ENCODE measurements around the gene SF3A2.

The SF3A2 gene

DNA sequence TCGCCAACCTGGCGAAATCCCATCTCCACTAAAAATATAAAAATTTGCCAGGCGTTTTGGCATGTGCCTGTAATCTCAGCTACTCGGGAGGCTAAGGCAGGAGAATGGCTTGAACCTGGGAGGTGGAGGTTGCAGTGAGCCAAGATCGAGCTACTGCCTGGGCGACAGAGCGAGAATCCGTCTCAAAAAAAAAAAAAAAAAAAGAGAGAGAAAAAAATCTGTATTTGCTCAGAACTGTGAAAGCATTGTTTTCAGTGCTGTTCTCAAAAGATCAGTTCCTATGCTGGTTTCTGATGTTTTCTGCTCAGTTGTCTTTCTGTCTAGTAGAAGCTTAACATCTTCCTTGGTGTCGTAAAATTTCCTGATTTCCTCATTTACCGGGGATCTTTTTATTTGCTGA, 2.5 kb downstream of the SF3A2 start:
- Histone ChIP-seq H2AK5ac (ENCODE audit: low read depth, low read length) (no peak overlapping the region), H3K4ac (ENCODE audit: low read length) (no peak overlapping the region), H2BK120ac (ENCODE audit: low read depth, low read length) (no peak overlapping the region), H3K4me2 (ENCODE audit: insufficient read depth, low read length, poor library complexity, severe bottlenecking) (no peak overlapping the region), H3K9me3 (replicated peaks in 1 of 2; ENCODE audit: control insufficient read depth in 2 of 2, insufficient read depth in 1 of 2, low read depth in 1 of 2, low read length in 2 of 2) (no peaks in the 10 kb centered on the region), H2BK12ac (ENCODE audit: low read length) (no peak overlapping the region), H3K9ac (ENCODE audit: low read depth, low read length, poor library complexity) (no peak overlapping the region), H4K8ac (ENCODE audit: low read depth, low read length) (no peak overlapping the region), H4K91ac (ENCODE audit: low read depth, low read length, poor library complexity) (no peak overlapping the region), H3K27ac (replicated peaks; ENCODE audit: low read length) (no peak overlapping the region), H3K4me1 (ENCODE audit: control insufficient read depth in 2 of 2, insufficient read depth in 1 of 2, low read depth in 1 of 2, low read length in 2 of 2) (peaks cover 25 to 30% of the 10 kb centered on the region in 2 donors), H3K27me3 (ENCODE audit: control insufficient read depth in 3 of 3, insufficient read depth in 3 of 3, low read depth in 1 of 3, low read length in 3 of 3) (no peaks in the 10 kb centered on the region), H2AFZ (ENCODE audit: low read length) (no peak overlapping the region), H3K4me3 (ENCODE audit: low read length in 2 of 2) (peak overlapping the region in 1 of 2 donors; percentile 60), H3K18ac (ENCODE audit: low read length) (no peak overlapping the region), H2BK5ac (ENCODE audit: low read length) (no peak overlapping the region), H3K14ac (ENCODE audit: low read length) (no peak overlapping the region), H3K23ac (ENCODE audit: low read depth, low read length, poor library complexity) (no peak overlapping the region), H2BK15ac (ENCODE audit: low read length) (no peak overlapping the region), H3K36me3 (replicated peaks in 1 of 2; ENCODE audit: control insufficient read depth in 2 of 2, insufficient read depth in 2 of 2, low read length in 2 of 2) (peaks cover 17 to 63% of the 10 kb centered on the region in 2 donors), H3K79me1 (ENCODE audit: low read depth, low read length) (peaks cover 45% of the 10 kb centered on the region)
- DNase-seq (ENCODE audit: low spot score), result no peak
- no CpG with 5 or more reads among the region's 10 CpGs for WGBS, 2 donors (ENCODE audit: extremely low coverage in 2 of 2, insufficient read length in 2 of 2, insufficient replicate concordance in 1 of 2)

DNA sequence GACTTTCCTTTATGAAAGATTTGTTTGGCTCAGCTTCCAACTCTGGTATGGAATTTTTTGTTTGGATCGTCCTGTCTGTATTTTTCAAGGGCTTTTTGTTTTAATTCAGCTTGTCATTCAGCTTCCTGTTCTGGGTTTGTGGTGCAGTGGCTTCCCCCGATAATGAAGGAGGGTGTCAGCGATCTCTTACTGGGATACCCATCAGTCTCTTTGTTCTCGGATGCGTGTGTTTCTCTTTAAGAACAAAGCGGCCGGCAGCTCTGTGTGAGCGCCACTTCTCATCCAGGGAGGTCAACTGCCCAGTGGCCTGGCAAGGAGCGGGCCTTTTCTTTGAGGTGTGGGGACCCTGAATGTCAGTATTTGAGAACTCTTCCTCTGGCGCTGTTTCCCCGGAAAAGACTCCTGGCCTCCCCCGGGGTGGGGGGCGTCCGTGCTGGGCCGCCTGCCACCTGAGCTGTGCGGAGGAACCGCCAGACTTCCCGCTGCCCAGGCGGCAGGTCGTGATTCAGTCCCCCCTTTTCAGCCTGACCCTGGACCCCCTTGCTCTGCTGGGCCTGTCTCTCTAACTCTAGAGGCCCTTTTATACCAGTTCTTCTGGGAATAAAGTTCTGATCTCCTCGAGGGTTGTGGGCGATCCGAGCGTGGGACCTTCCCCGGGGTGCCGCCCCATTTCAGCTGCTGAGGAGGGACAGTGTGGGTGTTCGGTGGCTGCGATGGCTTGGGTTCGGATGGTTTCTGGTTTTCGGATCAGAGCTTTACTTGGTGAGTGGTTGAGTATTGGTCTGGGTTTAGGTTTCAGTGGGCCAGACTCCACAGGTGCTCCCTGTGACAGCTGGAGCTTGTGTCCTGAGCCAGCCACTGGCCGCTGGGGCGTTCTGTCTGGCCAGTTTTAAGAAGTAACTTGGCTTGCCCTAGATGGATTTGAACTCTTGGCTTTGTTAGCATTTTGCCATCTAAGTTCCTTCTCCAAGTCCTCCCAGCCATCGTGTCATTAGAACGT, 3.4 kb downstream of the SF3A2 start:
- H3K23ac ChIP-seq (ENCODE audit: low read depth, low read length, poor library complexity), result no peak overlapping the region
- no peak overlapping the region for H2BK12ac ChIP-seq (ENCODE audit: low read length)
- no peak overlapping the region for H4K91ac ChIP-seq (ENCODE audit: low read depth, low read length, poor library complexity)
- H2BK120ac ChIP-seq (ENCODE audit: low read depth, low read length), result no peak overlapping the region
- peaks cover 24 to 68% of the 10 kb centered on the region in 2 donors for H3K36me3 ChIP-seq (replicated peaks in 1 of 2; ENCODE audit: control insufficient read depth in 2 of 2, insufficient read depth in 2 of 2, low read length in 2 of 2)
- WGBS, 2 donors (ENCODE audit: extremely low coverage in 2 of 2, insufficient read length in 2 of 2, insufficient replicate concordance in 1 of 2), result no CpG with 5 or more reads among the region's 34 CpGs
- H3K9me3 ChIP-seq (replicated peaks in 1 of 2; ENCODE audit: control insufficient read depth in 2 of 2, insufficient read depth in 1 of 2, low read depth in 1 of 2, low read length in 2 of 2), result no peaks in the 10 kb centered on the region
- peak overlapping the region; percentile 4 for H2BK5ac ChIP-seq (ENCODE audit: low read length)
- H3K14ac ChIP-seq (ENCODE audit: low read length), result no peak overlapping the region
- no peak overlapping the region for H3K27ac ChIP-seq (replicated peaks; ENCODE audit: low read length)
- H3K4me3 ChIP-seq (ENCODE audit: low read length in 2 of 2), result peak overlapping the region; percentile 43 to 60
- peak; percentile 56 for DNase-seq (ENCODE audit: low spot score)
- peaks cover 42% of the 10 kb centered on the region for H3K79me1 ChIP-seq (ENCODE audit: low read depth, low read length)
- no peak overlapping the region for H2BK15ac ChIP-seq (ENCODE audit: low read length)
- H3K4me1 ChIP-seq (ENCODE audit: control insufficient read depth in 2 of 2, insufficient read depth in 1 of 2, low read depth in 1 of 2, low read length in 2 of 2), result peaks cover 23 to 30% of the 10 kb centered on the region in 2 donors
- H2AFZ ChIP-seq (ENCODE audit: low read length), result no peak overlapping the region
- no peaks in the 10 kb centered on the region for H3K27me3 ChIP-seq (ENCODE audit: control insufficient read depth in 3 of 3, insufficient read depth in 3 of 3, low read depth in 1 of 3, low read length in 3 of 3)
- peak overlapping the region; percentile 20 for H3K18ac ChIP-seq (ENCODE audit: low read length)
- no peak overlapping the region for H3K9ac ChIP-seq (ENCODE audit: low read depth, low read length, poor library complexity)
- H3K4ac ChIP-seq (ENCODE audit: low read length), result no peak overlapping the region
- H3K4me2 ChIP-seq (ENCODE audit: insufficient read depth, low read length, poor library complexity, severe bottlenecking), result peak overlapping the region; percentile 54
- no peak overlapping the region for H4K8ac ChIP-seq (ENCODE audit: low read depth, low read length)
- peak overlapping the region; percentile 26 for H2AK5ac ChIP-seq (ENCODE audit: low read depth, low read length)

DNA sequence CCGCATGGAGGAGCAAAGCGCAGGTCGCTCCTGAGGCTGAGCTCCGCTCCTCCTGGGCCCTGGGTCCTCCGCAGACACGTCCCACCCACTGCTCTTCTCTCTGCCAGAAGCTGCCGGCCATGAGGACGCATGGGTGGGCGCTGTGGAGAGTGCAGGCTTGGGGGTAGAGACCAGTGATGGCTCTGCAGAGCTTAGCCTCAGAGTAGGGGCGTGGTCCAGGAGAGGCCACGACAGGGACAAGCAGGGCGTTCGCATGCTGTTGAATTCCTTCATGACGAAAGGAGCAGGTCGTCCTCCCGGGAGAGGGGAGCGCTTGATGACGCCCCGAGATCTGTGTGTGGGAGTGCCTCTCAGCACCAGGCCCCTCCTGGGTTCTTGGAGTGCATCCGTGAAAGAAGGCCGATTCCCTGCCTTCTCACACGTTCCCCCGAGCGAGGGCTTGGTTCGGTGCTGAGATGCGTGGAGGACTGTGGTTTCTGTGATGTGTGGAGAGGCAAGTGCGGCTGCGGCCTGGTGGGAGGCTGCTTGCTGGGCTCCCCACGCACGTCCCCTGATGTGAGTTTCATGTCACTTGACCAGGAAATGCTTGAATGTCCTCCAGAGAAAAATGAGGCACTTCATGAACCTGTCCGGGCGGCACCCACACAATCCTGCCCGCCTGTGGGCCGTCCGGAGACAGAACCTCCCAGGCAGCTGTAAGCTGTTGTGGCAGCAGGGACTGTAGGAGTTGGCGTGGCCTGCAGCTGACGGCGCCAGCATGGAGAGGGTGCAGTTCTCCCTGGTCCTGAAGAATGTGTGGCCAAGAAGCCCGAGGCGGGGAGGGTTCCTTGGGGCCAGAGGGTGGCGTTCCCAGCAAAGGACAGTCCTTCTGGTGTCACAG, 4.5 kb downstream of the SF3A2 start:
- Histone ChIP-seq H3K27me3 (ENCODE audit: control insufficient read depth in 3 of 3, insufficient read depth in 3 of 3, low read depth in 1 of 3, low read length in 3 of 3) (no peaks in the 10 kb centered on the region), H2AK5ac (ENCODE audit: low read depth, low read length) (peak overlapping the region; percentile 1), H3K18ac (ENCODE audit: low read length) (no peak overlapping the region), H3K4me3 (ENCODE audit: low read length in 2 of 2) (peak overlapping the region in 1 of 2 donors; percentile 60), H3K14ac (ENCODE audit: low read length) (no peak overlapping the region), H3K9ac (ENCODE audit: low read depth, low read length, poor library complexity) (peak overlapping the region; percentile 65), H3K9me3 (replicated peaks in 1 of 2; ENCODE audit: control insufficient read depth in 2 of 2, insufficient read depth in 1 of 2, low read depth in 1 of 2, low read length in 2 of 2) (no peaks in the 10 kb centered on the region), H3K4ac (ENCODE audit: low read length) (no peak overlapping the region), H3K4me2 (ENCODE audit: insufficient read depth, low read length, poor library complexity, severe bottlenecking) (no peak overlapping the region), H3K27ac (replicated peaks; ENCODE audit: low read length) (no peak overlapping the region), H2BK120ac (ENCODE audit: low read depth, low read length) (no peak overlapping the region), H2BK15ac (ENCODE audit: low read length) (no peak overlapping the region), H3K23ac (ENCODE audit: low read depth, low read length, poor library complexity) (peak overlapping the region; percentile 20), H4K91ac (ENCODE audit: low read depth, low read length, poor library complexity) (no peak overlapping the region), H2BK12ac (ENCODE audit: low read length) (no peak overlapping the region), H3K79me1 (ENCODE audit: low read depth, low read length) (peaks cover 43% of the 10 kb centered on the region), H2BK5ac (ENCODE audit: low read length) (peak overlapping the region; percentile 14), H2AFZ (ENCODE audit: low read length) (no peak overlapping the region), H3K36me3 (replicated peaks in 1 of 2; ENCODE audit: control insufficient read depth in 2 of 2, insufficient read depth in 2 of 2, low read length in 2 of 2) (peaks cover 35 to 79% of the 10 kb centered on the region in 2 donors), H3K4me1 (ENCODE audit: control insufficient read depth in 2 of 2, insufficient read depth in 1 of 2, low read depth in 1 of 2, low read length in 2 of 2) (peaks cover 23 to 30% of the 10 kb centered on the region in 2 donors), H4K8ac (ENCODE audit: low read depth, low read length) (no peak overlapping the region)
- WGBS, 2 donors (ENCODE audit: extremely low coverage in 2 of 2, insufficient read length in 2 of 2, insufficient replicate concordance in 1 of 2), result no CpG with 5 or more reads among the region's 41 CpGs
- no peak for DNase-seq (ENCODE audit: low spot score)
